GM19452 (cell line): ENCODE results near the gene CAPN14.

Experiments
- ATAC-seq: cut with Tn5 transposase; IDR thresholded peaks from one replicate; pipeline ENCODE4 v1.9.1; 2021; ENCODE audit not compliant: unreplicated experiment

The CAPN14 gene

DNA sequence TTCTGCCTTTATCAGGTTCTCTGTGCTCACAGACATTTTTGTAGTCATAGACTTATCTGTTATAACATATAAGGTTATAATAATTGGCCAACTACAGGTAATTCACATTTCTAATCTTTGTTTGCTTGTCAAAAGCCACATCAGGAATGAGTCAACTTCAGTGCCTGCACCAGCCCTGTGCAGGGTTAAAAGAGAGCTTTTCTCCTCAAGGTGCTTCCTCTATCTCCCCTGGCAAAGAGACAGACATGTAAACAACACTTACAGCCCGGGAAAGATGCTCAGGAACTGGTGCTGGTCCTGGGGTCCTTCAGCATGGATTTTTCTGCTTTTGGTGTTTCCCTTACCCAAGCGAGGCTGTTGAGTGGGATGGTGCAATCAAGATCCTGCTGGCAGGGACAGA is 9.0 kb upstream of the CAPN14 start:
- no peak for ATAC-seq

DNA sequence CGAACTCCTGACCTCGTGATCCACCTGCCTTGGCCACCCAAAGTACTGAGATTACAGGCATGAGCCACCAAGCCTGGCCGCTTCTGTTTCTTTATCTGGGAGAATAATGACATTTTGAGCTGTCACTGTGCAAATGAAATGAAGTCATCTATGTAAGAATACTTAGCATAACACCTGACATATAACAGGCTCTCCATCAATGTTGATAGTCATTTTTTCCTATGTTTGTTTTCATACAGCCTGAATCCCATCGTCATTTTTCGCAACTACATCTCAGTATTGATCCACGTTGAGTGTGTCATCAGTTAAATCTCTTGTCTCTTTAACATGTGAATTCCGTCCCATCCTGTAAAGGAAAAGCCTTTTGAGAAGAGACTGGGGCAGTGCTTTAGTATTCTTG is 6.4 kb upstream of the CAPN14 start:
- ATAC-seq, result no peak

DNA sequence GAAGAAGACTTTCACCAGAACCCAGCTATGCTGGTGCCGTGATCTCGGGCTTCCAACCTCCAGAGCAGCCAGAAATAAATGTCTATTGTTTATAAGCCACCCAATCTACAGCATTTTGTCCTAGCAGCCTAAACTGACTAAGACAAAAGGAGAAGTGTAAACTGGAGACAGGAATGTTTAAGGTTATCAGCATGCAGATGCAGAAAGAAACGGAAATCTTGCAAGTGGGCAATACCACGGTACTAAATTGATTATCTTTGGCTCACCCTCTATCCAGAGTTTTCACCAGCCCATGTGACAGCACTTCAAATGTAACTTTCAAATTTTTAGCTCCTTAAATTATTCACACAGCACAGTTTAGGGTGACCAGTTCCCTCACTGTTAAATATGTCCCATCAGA is 5.7 kb upstream of the CAPN14 start:
- no peak for ATAC-seq

DNA sequence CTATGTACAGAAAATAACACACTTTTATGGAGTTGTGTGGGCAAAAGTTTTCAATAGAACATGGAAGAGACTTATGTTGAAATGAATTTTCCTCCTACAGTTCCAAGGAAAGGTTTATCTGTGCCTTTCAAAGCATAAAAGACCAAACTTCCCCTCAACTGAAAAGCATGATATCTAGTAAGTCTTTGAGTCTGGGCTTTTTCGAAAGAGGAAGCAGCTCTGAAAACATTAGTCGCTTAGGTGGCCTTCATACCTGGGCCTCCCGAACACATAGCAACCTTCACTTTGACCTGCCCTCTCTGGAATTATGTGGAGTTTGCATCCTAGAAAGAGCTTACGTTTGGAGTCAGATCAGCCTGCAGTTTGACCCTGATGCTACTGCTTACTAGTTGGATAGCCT is 4.8 kb upstream of the CAPN14 start:
- no peak for ATAC-seq

DNA sequence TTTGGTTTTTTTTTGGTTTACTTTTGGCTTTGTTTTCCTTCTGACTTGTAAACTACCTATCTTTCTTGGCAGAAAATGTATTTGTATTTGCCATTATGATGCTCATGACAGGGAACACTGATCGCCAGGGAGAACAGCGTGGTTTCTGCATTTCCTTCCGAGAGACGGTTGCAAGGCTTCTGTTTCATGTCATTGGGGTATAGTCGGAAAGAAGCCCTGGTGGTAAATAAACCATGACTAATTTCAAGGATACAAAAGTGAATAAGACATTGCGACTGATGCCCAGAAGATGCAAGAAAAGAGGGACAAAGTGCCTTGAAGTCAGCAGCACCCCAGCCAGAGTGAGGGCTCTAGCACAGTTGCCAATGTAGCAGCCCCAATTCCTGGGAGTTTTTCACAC is 4.2 kb upstream of the CAPN14 start:
- ATAC-seq, result no peak

DNA sequence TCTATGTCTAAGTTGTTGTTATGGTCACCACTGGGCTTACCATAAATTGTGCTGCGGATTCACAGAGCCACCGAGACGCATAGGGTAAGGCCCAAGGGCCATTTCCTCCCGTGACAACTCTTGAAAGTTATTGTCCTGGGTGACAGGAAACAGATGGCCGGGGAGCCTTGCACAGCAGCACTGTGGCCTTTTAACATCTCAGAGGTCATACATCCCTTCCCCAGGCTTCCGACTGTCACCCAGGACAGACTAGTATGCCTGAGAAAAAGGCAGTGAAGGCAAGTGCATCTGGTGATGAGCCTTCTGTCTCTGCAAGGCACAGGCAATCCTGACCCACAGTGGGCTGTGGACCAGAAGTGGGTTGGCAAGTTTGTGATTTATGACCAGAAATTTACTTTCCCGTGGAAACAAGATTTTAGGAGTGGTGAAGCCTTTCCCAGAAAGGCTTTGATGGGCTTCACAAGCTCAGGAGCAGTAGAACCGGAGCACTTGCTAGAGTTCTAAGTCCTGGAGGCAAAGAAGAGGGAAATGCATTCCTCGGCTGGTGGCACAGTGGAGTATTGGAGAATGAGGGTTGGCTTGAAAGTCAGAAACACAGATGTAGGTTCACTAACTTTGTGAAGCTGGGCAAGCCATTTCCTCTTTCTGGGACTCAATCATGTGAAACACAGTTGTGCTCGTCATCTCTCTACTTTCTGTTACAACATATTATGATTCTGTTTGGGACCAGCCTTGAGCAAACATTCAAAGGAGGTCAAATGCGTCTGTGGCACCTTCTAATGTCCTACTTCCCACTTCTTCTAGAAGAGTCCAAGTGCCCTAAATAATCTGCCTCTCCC is 2.0 kb upstream of the CAPN14 start:
- ATAC-seq, result peak; percentile 80

DNA sequence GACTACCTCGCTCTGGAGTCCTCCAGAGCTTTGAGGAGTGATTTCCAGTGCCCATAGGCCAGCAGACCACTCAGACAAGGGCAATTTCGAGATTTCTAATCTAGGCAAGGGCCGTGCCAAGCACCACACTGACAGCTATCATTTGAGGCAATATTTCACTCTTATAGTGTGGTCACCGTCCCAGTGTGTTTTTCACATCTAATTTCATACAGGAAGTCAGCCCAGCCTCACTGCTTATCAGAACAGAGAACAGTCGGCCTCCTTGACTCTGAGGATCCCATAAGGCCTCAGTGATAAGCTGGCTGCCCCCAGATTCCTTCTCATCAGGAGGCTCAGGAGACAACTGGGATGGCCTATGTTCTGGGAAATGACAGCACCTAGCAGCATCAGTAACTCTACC is 581 bp downstream of the CAPN14 start:
- ATAC-seq, result peak; percentile 43

DNA sequence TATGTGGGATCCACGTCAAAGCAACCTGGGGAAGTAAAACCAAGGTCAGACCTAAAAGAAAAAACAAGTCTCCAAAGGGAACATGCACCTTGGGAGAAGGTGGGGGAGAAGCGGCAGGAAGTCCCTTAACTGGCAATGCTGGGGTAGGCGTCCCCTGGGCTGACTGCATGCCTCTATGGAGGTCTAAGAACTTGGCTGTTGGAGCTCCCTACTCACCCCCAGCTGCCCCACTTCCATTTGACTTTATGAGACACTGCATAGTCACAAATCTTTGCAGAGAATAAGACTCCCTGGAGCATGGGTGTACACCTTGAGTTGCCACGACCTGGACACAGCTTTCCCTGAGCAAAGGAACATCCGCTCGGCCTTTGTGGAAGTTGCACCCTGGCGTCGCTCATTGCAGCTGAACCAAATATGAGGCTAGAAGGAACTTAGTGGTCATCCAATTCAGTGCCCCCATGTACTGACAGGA is 2.8 kb downstream of the CAPN14 start:
- ATAC-seq, result no peak

DNA sequence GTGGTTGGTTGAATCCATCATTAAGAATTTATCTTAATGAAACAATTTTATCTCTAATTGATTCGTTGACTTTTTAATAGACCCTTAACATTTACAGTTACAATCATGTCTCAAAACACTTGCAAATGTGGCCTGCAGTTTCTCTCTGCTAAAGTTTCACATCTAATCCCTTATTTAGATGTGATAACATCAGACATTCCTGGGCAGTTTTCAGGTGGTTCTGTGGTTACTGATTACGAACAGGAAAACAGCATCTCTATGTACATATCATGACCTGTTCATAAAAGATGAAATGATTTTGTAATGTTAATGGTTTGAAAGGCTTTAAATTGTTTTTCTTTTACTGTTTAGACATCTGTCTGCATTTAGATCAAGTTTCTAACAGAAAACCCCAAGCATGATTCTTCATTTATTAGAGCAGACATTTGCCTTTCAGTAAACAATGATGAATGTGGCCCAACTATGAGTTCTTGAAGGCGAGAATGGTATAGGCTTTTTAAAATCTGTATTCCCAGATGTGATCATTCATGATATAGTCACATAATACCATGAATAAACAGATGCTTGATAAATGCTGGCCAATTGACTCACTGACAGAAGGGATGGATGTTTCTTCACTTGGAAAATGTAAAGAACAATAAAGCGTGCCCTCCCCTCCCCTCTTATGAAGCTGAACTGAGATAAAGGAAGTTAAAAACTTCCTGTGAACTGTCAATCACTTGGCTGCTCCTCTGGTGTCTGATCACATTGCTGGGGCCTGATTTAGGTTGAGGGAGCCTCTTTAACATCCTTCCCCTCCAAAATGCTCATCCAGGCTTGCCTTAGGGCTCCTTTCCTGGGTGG is 3.5 kb downstream of the CAPN14 start:
- ATAC-seq, result no peak

DNA sequence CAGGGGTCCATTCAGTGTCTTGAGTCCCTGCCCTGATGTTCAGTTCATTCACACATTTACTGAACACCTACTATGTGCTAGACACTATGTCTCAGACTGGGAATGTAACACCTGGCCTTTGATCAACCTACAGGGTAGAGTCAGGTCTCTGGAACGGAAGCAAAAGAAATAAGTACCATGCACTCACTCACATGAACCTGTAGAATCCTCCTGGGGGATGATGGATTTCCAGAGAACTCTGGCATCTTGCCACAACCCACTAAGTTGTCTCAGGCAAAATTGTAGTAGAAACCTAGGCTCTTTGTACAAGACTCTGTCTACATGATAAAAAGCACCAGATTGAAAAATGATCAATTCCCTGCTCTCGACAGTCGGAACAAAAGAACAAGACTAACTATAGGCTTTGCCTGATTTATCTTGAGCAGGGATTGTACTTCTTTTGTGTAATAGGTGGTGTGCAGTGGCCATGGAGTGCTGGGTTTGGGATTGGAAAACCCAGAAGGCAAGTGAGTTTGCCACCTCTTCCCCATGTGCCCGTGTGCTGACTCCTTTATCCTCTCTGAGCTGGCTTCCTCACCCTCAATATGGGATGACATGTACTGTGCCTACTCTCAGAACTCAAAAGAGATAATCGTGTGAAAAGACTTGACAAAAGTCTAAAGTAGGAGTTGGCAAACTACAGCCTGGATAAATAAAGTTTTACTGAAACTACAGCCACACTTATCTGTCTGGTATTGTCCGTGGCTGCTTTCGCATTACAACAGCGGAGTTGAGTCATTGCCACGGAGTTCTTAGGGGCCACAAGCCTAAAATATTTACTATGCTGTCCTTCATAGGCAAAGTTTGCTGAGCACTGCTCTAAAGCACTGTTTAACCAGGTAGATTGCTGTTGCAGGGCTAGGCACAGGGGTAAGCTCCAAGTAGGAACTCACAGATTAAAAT is 4.4 kb downstream of the CAPN14 start:
- no peak for ATAC-seq

DNA sequence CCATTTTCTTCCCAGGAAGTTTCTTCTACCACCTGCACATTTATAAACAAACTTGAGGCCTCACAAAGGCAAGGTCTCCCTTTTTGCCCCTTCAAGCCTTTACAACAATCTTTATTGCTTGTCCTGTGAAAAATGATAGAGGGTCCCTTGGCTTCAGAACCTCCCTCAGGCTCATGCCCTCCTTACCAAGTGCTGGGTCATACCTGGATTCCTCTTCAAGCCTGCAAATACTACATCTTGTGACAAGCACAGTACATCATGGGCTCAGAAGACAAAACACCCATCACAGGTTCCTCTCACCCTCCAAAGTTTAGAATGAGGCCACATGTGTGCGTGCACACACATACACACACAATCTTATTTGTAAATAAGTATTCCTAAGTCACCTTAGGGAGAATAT is 9.1 kb downstream of the CAPN14 start:
- ATAC-seq, result no peak

DNA sequence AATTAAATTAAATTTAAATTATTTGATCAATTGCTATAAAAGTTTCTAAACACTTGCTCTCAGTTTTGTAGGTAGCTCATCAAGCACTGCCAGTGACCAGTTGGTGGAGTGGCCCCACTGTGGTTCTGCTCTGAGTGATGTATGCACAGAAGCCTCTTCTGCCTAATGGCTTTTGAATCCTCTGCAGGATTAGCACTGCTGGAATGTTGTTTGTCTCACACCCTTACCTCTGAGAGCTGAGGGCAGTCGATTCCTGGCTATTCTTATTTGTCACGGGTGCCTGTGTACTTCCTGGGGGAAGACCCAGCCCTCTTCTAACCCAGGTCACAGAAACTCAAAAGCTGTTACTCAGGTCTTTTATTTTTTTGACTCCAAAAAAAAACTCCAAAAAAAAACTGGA is 9.5 kb downstream of the CAPN14 start:
- no peak for ATAC-seq

DNA sequence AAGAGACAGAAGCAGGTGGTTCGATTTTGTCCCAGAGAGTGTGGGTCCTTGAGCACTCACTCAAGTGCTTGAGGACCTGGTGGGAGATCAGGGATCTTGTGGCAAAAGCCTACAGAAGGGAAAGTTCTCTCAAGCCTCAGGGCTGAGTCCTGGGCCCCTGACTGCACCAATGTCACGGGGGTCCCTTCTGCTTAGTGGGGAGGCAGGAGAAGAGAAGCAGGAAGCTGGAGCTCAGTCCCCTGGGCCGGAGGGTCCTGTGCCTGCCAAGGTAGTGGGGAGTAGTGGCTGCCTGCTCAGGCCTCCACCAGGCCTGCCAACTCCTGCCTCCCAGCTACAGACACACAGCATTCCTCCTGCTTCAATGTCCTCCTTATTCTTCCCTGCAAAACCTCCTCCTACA is 11.7 kb downstream of the CAPN14 start:
- ATAC-seq, result no peak

DNA sequence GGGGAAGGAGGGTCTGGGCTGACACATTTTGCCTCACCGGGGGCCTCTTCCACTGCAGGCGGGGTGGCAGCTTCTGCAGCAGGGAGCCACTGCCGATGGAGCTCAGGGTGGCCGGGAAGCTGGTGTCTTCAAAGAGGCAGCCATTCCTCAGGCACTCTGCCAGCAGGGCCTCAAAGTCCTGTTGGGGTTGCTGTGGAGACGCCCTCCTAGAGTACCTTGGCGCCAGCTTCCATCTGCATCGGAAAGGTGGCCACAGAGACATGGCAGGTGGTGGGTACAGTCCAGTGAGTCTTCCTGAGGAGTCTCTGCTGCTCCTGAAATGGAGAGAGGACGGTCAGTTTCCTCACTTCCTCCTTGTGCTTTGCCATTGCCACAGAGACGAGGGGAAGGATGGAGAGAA is 12.1 kb downstream of the CAPN14 start:
- no peak for ATAC-seq

DNA sequence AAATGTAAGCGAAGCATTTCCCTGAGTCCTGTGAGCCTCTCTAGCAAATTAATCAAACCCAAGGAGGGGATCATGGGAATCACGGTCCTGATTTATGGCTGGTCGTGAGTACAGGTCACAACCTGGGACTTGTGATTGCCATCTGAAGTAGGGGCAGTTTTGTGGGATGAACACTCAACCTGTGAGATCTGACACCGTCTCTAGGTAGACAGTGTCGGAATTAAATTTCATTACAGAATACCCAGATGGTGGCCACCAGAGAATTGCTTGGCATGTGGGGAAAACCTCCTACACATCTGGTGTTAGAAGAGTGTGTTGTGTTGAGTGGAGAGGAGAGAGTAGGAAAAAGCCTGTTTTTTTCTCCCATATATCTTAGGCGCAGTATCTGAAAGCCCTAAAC is 12.5 kb downstream of the CAPN14 start:
- ATAC-seq, result no peak

DNA sequence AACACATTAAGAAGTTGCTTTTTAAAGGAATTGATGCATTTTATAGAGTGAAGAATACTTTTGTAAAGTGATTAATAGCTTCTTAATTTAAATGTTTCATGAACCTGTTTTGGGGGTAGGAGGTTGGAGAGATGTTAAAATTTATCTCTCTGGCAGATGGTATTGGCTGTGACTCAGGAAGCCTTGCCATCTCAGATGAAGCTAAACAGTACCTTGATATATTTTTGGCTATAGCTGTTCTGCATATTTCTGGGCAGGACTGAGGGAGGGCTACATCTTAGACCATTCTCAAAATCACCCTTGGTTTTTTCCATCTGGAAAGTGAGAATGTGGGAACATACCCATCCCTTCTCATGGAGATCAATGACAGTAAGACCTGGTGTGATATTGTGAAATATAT is 13.4 kb downstream of the CAPN14 start:
- ATAC-seq, result no peak

DNA sequence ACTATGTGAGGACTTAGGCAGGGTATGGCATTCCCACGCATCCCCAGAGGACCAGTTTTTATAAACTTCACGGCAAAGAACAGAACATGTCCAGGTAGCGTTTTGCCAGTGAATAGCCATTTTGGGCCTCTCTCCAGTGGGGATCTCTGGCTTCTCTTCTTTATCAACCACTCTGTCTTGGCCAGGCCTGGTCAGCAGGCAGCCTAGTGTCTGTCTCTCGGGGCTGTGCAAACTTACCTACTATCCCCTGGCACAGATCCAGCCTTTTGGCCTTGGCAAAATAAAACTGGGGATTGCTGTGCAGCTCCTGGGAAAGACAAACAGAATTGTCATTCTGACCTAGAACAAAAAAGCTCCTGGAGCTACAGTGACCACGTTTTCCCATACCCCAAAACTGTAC is 14.5 kb downstream of the CAPN14 start:
- ATAC-seq, result no peak

DNA sequence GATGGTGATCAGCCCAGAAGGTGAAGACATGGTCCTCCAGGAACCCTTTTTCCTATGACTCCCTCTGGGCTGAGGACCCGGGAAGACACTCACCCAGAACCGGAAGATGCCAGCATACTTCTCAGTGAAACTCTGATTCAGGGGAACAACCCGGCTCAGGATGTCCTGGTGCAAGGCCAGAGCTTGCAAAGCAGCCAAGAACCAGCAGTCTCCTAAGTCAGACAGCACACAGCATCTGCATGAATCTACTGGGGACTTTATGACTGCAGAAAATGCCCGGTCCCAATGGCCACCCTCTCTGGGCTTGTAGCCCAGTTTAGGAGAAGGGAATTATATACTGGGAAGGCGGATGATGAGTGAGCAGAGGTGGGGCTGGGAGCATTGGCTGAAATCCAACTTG is 15.3 kb downstream of the CAPN14 start:
- ATAC-seq, result no peak

DNA sequence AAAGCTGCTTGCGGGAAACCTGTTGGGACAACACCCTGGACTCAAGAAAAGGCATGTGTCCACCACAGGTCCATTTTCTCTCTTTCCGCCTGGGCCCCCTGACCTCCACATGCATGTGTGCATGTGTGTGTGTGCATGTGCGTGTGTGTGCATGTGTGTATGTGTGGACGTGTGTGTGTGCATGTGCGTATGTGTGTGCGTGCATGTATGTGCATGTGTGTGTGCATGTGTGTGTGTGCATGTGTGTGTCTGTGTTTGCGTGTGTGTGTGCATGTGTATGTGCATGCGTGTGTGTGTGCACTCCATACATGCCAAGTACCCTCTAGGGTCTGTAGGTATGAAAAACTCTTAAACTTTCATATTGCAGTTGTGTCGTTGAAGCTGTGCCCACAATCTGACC is 16.3 kb downstream of the CAPN14 start:
- ATAC-seq, result no peak

DNA sequence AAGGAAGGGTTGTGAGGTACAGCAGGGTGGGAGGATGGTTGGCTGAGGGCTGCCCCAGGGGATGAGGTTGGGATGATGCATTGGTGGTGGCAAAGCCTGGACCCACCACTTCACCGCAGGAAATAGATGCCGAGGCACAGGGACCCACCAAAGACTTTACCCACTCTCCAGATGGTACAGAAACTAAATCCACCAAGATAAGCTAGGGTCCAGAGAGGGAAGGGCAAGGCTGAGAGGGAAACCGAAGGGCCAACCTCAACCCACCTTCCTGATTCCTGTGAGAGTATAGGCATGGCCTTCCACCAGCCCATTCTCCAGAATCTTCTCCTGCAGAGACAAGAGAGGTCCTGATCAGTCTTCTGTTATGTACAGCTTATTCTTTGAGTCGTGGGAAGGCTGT is 18.1 kb downstream of the CAPN14 start:
- no peak for ATAC-seq

DNA sequence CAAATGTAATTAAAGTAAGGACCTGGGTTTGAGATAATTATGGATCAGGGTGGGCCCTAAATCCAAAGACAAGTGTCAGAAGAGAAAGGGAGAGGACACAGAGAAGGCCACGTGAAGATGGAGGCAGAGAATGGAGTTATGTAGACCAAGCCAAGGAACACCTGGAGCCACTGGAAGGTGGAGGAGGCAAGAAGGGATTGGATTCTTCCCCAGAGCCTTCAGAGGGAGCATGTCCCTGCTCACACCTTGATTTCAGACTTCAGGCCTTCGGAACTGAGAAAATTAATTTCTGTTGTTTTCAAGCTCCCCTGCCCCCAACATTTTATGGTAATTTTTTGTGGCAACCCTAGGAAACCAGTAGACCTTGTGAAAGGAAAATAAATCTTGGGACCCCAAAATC is 19.6 kb downstream of the CAPN14 start:
- no peak for ATAC-seq
